ENCODE measurements around the gene TLR2. TPM values are rescaled to one million over a fixed set of nuclear protein-coding genes. Genes with fewer than 3 reads are reported as not detected.

Gene TLR2, protein sequence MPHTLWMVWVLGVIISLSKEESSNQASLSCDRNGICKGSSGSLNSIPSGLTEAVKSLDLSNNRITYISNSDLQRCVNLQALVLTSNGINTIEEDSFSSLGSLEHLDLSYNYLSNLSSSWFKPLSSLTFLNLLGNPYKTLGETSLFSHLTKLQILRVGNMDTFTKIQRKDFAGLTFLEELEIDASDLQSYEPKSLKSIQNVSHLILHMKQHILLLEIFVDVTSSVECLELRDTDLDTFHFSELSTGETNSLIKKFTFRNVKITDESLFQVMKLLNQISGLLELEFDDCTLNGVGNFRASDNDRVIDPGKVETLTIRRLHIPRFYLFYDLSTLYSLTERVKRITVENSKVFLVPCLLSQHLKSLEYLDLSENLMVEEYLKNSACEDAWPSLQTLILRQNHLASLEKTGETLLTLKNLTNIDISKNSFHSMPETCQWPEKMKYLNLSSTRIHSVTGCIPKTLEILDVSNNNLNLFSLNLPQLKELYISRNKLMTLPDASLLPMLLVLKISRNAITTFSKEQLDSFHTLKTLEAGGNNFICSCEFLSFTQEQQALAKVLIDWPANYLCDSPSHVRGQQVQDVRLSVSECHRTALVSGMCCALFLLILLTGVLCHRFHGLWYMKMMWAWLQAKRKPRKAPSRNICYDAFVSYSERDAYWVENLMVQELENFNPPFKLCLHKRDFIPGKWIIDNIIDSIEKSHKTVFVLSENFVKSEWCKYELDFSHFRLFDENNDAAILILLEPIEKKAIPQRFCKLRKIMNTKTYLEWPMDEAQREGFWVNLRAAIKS
- polyA plus RNA-seq (ENCODE audit: low read depth in 6 of 6) = 1 to 10 TPM; 1.5 to 3.1 (median 1.8) TPM

DNA sequence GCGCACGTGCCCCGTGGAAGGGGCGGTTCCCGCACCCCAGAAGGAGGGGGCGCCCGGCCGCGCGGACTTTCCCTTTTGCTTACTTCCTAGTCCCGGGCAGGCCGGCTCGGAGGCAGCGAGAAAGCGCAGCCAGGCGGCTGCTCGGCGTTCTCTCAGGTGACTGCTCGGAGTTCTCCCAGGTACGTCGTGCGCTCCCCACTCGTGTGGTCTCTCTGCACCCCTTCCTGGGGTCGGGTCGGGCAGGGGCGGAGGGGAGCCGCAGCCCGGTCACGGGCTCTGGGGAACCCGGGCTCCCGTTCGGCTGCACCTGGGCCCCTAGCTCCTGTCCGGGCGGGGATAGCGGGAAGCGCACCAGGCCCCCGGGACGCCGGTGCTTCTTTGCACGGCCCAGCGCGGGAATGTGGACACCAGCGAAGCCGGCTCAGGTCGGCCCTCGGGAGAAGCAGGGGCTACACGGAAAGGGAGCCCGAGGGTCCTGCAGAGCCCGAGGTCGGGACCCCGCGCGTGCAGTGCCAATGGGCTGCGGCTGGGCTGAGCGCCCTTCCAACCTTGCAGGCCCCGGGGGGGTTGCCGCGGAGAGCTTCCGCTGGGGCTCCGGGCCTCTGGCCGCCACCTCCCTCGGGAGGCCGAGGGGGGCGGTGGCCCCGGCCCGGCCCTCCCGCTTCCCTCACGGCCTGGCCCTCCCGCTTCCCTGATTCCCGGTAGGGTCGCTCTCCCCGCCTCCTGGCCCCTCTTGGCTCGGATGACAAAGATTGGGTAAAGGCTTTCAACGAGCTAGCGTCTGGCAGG, at the start of gene TLR2:
TSS of gene TLR2 (plus strand) at position 99 of the 789 bp plus-strand sequence. CDS start 18,628 bp downstream, outside the sequence.
- peak; percentile 80 for DNase-seq
- Mint-ChIP-seq H3K4me1 (peaks cover 16 to 20% (median 17%) of the 10 kb centered on the region in 3 donors), H3K36me3 (peaks cover 14 to 15% of the 10 kb centered on the region in 2 donors), H3K27ac (peak within 1 kb of the TSS; percentile 42 to 94 (median 84)), H3K27me3 (peaks cover 0 to 11% (median 0%) of the 10 kb centered on the region in 3 donors), H3K9me3 (peaks cover 0 to 24% (median 17%) of the 10 kb centered on the region in 7 donors), H3K4me3 (peak within 1 kb of the TSS; percentile 81 to 94 (median 92))
- ATAC-seq (ENCODE audit: low read depth in 2 of 2) = peak; percentile 97

DNA sequence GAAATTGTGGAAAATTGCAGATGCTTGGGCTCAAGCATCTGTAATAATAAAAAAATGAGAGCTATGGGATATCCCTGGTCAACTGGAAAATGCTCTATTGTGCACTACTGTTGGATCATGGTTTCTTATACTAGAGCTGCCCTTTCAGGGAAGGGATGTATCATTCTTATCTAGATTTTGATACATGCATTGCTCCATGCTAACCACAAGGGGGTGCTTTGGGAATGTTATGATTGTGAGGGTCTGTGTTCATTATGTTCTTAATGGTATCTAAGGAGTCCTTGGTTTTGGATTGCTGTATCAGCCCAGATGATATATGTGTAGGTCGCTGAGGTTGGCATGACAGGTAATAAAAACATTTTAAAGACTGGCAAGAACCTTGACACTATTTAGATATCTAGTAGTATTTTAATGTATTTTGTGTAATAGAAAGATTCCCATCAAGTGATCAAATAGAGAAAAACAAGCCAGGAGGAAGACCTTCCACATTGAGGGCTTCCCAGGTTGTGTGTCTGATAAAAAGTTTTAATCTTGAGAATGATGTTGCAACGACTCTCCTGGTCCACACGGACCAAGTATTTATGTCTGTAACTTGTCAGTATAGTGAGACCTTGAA, 49.2 kb upstream of the TLR2 start:
- Mint-ChIP-seq H3K36me3 (peaks cover 32 to 40% of the 10 kb centered on the region in 2 donors), H3K27me3 (no peaks in the 10 kb centered on the region), H3K9me3 (no peaks in the 10 kb centered on the region), H3K4me3 (no peak overlapping the region), H3K27ac (peak overlapping the region in 3 of 6 donors; percentile 10 to 63 (median 26)), H3K4me1 (peaks cover 10 to 14% (median 11%) of the 10 kb centered on the region in 3 donors)
- DNase-seq (peak; percentile 7), ATAC-seq (ENCODE audit: low read depth in 2 of 2) (peak in 1 of 2 donors; percentile 52)

DNA sequence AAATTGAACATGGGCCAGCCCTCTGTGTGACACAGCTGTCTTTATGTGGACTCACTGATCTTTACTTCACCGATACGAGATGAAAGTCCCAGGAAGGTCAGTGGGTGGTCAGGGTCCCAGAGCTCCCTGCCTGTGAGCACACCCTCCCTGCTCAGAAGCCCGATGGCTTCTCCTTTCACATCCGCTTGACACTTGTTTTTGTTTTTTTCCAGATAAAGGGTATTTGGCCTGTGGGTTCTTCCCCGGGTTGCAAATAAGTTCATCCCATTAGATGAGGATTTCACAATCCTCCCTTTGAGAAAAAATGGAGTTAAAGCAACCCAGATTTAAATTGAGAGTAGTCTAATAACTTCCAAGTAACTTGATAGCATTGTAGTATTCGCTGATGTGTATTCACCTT, 48.2 kb upstream of the TLR2 start:
- Mint-ChIP-seq H3K4me1 (peaks cover 12 to 16% (median 14%) of the 10 kb centered on the region in 3 donors), H3K4me3 (no peak overlapping the region), H3K27me3 (no peaks in the 10 kb centered on the region), H3K9me3 (no peaks in the 10 kb centered on the region), H3K27ac (peak overlapping the region in 1 of 6 donors; percentile 59), H3K36me3 (peaks cover 30 to 37% of the 10 kb centered on the region in 2 donors)
- ATAC-seq (ENCODE audit: low read depth in 2 of 2) (no peak), DNase-seq (no peak)

DNA sequence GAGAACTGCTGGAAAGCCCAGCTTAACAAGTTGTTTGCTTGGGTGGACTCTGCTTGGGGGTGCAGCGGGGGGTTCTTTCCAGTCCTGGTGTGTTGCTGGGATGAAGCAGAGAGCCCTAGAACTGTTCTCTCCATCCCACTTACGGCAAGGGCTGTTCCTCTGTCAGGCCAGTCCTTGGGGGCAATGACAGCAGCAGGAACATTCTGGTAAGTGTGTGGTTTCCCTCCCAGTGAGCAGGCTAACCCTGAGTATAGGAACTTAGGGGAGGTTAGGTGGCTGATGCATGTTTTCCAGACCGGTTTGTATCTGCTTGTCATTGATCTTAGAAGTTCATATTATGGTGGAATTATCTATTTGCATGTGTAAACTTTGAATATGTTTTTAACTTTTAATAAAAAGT, 46.9 kb upstream of the TLR2 start:
- H3K4me1 Mint-ChIP-seq = peaks cover 9 to 16% (median 13%) of the 10 kb centered on the region in 3 donors
- no peaks in the 10 kb centered on the region for H3K27me3 Mint-ChIP-seq
- H3K27ac Mint-ChIP-seq = no peak overlapping the region

GRCh38 chr4:153638011-153638410, 46.1 kb upstream of the TLR2 start:
- Mint-ChIP-seq H3K36me3 (peaks cover 21 to 30% of the 10 kb centered on the region in 2 donors), H3K4me1 (peaks cover 9 to 18% (median 16%) of the 10 kb centered on the region in 3 donors), H3K27me3 (no peaks in the 10 kb centered on the region), H3K27ac (peak overlapping the region in 3 of 6 donors; percentile 47 to 68 (median 55)), H3K9me3 (no peaks in the 10 kb centered on the region), H3K4me3 (no peak overlapping the region)
- no peak for ATAC-seq (ENCODE audit: low read depth in 2 of 2)
- no peak for DNase-seq

More for the DNA sequence above, 46.9 kb upstream of the TLR2 start:
- Mint-ChIP-seq H3K4me3 (no peak overlapping the region), H3K9me3 (no peaks in the 10 kb centered on the region), H3K36me3 (peaks cover 28 to 30% of the 10 kb centered on the region in 2 donors)
- ATAC-seq (ENCODE audit: low read depth in 2 of 2) = no peak
- no peak for DNase-seq

- peaks cover 14 to 22% (median 22%) of the 10 kb centered on the region in 3 donors for H3K4me1 Mint-ChIP-seq
- no peak for ATAC-seq (ENCODE audit: low read depth in 2 of 2)
- no peak overlapping the region for H3K4me3 Mint-ChIP-seq
- no peaks in the 10 kb centered on the region for H3K9me3 Mint-ChIP-seq
- peaks cover 21 to 28% of the 10 kb centered on the region in 2 donors for H3K36me3 Mint-ChIP-seq
- H3K27me3 Mint-ChIP-seq = no peaks in the 10 kb centered on the region
- DNase-seq = no peak
- peak overlapping the region in 3 of 6 donors; percentile 68 to 76 (median 74) for H3K27ac Mint-ChIP-seq
Measured at GRCh38 chr4:153638999-153639398, 45.1 kb upstream of the TLR2 start.

GRCh38 chr4:153639833-153640802, 44.0 kb upstream of the TLR2 start:
- peak overlapping the region; percentile 42 to 93 (median 69) for H3K27ac Mint-ChIP-seq
- peak overlapping the region in 2 of 8 donors; percentile 44 to 47 for H3K4me3 Mint-ChIP-seq
- DNase-seq = no peak
- no peak for ATAC-seq (ENCODE audit: low read depth in 2 of 2)
- H3K36me3 Mint-ChIP-seq = peaks cover 19 to 21% of the 10 kb centered on the region in 2 donors
- H3K27me3 Mint-ChIP-seq = no peaks in the 10 kb centered on the region
- H3K4me1 Mint-ChIP-seq = peaks cover 14 to 22% (median 22%) of the 10 kb centered on the region in 3 donors
- H3K9me3 Mint-ChIP-seq = peaks cover 0 to under 1% (median 0%) of the 10 kb centered on the region in 7 donors

DNA sequence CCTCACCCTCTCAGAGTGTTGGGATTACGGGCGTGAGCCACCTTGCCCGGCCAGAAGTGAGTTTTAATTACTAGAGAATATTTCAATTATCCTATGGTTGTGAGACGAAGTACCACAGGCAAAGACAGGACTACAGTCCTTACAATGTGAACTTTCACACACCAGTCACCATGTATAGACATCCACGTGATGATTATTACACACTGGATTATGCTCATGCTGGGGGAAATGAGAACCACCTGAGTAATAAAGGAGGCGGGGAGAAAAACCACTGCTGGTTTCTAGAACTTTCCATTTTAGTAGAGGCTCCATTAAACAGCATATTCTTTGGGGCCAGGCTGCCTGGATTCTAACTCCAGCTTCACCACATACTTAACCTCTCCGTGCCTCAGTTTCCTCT, 42.5 kb upstream of the TLR2 start:
- no peak overlapping the region for H3K27ac Mint-ChIP-seq
- DNase-seq = no peak
- peaks cover 14 to 22% (median 16%) of the 10 kb centered on the region in 3 donors for H3K4me1 Mint-ChIP-seq
- H3K9me3 Mint-ChIP-seq = peaks cover 0 to 2% (median 0%) of the 10 kb centered on the region in 7 donors
- no peak for ATAC-seq (ENCODE audit: low read depth in 2 of 2)
- H3K4me3 Mint-ChIP-seq = no peak overlapping the region
- H3K27me3 Mint-ChIP-seq = no peaks in the 10 kb centered on the region
- peaks cover 6 to 8% of the 10 kb centered on the region in 2 donors for H3K36me3 Mint-ChIP-seq

GRCh38 chr4:153643406-153644383, 40.4 kb upstream of the TLR2 start:
- peaks cover 16 to 25% (median 21%) of the 10 kb centered on the region in 3 donors for H3K4me1 Mint-ChIP-seq
- H3K4me3 Mint-ChIP-seq = no peak overlapping the region
- ATAC-seq (ENCODE audit: low read depth in 2 of 2) (peak; percentile 98 to 99), DNase-seq (peak; percentile 72)
- no peaks in the 10 kb centered on the region for H3K27me3 Mint-ChIP-seq
- peaks cover 0 to 2% (median 0%) of the 10 kb centered on the region in 7 donors for H3K9me3 Mint-ChIP-seq
- peaks cover 0 to under 1% of the 10 kb centered on the region in 2 donors for H3K36me3 Mint-ChIP-seq
- H3K27ac Mint-ChIP-seq = no peak overlapping the region

DNA sequence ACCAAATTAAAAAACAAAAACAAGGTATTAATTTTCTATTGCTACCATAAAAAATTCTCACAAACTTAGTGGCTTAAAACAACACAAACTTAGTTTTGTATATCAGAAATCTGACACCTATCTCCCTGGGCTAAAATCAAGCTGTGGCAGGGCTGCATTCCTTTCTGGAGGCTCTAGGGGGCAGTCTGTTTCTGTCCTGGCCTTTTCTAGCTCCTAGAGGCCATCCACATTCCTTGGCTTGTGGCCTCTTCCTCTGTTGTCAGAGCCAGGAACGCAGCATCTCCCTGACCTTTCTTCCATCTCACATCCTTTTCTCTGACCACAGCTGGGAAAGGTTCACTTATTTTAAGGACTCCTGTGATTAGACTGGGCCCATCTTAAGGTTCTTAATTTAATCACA, 38.9 kb upstream of the TLR2 start:
- Mint-ChIP-seq H3K4me1 (peaks cover 7 to 17% (median 12%) of the 10 kb centered on the region in 3 donors), H3K9me3 (peaks cover 0 to 2% (median 0%) of the 10 kb centered on the region in 7 donors), H3K27me3 (no peaks in the 10 kb centered on the region), H3K36me3 (no peaks in the 10 kb centered on the region), H3K27ac (no peak overlapping the region), H3K4me3 (no peak overlapping the region)
- ATAC-seq (ENCODE audit: low read depth in 2 of 2) = no peak
- no peak for DNase-seq

GRCh38 chr4:153646261-153646660, 37.8 kb upstream of the TLR2 start:
- Mint-ChIP-seq H3K27me3 (no peaks in the 10 kb centered on the region), H3K27ac (no peak overlapping the region), H3K9me3 (peaks cover 0 to 2% (median 0%) of the 10 kb centered on the region in 7 donors), H3K36me3 (no peaks in the 10 kb centered on the region), H3K4me3 (no peak overlapping the region), H3K4me1 (peaks cover 9 to 19% (median 14%) of the 10 kb centered on the region in 3 donors)
- DNase-seq (no peak), ATAC-seq (ENCODE audit: low read depth in 2 of 2) (no peak)
